ENCODE measurements around the gene ERMARD.

DNA sequence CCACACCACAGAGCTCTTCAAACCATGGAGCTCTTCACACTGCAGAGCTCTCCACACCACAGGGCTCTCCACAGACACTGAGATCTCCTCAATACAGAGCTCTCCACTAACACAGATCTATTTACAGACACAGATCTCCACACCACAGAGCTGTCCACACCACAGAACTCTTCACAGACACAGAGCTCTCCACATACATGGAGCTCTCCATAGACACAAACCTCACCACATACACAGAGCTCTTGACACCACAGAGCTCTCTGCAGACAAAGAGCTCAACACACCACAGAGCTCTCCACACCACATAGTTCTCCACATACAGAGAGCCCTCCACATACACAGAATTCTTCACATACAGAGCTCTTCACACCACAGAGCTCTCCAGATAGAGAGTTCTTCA, 53.0 kb downstream of the ERMARD start:
- TF ChIP-seq POLR2AphosphoS5 (IDR thresholded peaks at IDR 0.05; ENCODE audit: borderline replicate concordance, low read depth, low read length), result no peak
- no peak for TF ChIP-seq EZH2 (IDR thresholded peaks at IDR 0.05)

Measured in SK-N-MC (cell line).